GM19043 (cell line): Measurements from ENCODE around the gene LTV1.
"Not testable (repeated sequence)": the region's sequence is repeated elsewhere in the genome, so short reads cannot be mapped to it uniquely, and the experiment has no call there.

Experiments used
- ATAC-seq: cut with Tn5 transposase; IDR thresholded peaks from one replicate; pipeline ENCODE4 v1.9.1; 2021; ENCODE audit warnings: low read depth; ENCODE audit not compliant: unreplicated experiment

LTV1 gene

DNA sequence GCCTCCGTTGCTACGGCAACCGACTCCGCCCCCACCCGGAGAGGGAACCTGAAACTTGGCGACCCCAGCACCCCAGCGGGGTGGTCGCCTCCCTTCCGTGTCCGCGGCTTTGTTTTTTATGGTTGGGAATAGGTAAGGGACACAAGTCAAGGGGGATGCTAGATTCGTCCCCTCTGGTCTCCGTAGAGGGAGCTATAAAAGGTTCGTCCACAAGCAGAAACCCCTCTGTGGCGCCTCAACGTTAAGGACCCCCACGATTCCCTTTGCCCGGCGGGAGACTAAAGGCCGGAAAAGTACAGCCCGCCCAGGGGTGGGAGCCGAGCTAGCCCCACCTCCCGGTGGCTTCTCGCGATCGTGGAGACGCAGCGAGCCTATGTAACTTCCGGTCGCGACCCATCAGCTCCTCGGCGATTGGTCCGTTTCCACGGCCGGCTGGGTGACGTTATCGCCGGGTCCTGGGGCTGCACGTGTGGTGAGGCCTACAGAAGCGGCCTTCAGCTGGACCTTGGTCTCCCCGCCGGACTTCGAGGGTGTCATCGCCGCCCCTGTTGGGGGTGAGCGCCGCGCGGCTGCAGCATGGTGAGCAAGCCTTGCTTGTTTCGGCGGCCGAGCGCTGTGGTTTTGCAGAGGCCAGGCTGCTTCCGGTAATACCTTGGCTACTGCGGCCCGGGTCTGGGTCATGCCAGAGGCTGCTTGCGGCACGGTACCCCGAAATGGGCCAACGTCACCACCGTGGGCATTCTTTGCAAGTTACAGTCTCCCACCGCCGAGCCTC lies at the start of gene LTV1:
Gene LTV1, plus strand, starts transcription at position 437 of the 775 bp plus-strand sequence. Its CDS starts 140 bp downstream, at position 577.
- peak; percentile 99 for ATAC-seq

DNA sequence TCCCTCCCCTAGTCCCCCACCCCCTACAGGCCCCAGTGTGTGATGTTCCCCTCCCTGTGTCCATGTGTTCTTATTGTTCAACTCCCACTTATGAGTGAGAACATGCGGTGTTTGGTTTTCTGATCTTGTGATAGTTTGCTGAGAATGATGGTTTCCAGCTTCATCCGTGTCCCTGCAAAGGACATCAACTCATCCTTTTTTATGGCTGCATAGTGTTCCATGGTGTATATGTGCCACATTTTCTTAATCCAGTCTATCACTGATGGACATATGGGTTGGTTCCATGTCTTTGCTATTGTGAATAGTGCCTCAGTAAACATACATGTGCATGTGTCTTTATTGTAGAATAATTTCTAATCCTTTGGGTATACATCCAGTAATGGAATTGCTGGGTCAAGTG lies 46.6 kb upstream of the LTV1 start:
- not testable (repeated sequence) for ATAC-seq

GRCh38 chr6:143798487-143798886 lies 44.7 kb upstream of the LTV1 start:
- ATAC-seq, result not testable (repeated sequence)

DNA sequence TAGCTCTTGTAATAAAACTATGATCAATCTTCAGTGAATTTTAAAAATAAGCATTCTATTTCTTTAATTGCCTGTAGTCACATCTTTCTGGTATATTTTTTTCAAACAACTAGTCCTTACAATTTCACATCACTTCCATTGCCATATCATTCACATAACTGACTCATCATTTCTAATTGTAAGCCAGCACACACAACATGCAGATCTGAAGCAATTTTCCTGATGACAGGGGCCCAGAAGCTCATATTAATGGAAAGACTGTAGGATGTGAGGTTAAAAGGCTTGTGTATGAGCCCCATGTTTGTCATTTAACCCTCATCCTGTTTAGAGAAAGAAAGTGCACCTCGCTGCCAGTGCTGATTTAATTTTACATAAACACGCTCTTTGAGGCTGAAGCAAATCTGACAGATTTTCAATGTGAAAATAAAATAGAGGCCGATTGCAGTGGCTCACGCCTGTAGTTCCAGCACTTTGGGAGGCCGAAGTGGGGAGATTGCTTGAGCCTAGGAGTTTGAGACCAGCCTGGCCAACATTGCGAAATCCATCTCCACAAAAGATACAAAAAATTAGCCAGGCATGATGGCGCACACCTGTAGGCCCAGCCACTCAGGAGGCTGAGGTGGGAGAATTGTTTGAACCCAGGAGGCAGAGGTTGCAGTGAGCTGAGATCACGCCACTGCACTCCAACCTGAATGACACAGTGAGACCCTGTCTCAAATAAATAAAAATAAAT lies 40.1 kb upstream of the LTV1 start:
- no peak for ATAC-seq

DNA sequence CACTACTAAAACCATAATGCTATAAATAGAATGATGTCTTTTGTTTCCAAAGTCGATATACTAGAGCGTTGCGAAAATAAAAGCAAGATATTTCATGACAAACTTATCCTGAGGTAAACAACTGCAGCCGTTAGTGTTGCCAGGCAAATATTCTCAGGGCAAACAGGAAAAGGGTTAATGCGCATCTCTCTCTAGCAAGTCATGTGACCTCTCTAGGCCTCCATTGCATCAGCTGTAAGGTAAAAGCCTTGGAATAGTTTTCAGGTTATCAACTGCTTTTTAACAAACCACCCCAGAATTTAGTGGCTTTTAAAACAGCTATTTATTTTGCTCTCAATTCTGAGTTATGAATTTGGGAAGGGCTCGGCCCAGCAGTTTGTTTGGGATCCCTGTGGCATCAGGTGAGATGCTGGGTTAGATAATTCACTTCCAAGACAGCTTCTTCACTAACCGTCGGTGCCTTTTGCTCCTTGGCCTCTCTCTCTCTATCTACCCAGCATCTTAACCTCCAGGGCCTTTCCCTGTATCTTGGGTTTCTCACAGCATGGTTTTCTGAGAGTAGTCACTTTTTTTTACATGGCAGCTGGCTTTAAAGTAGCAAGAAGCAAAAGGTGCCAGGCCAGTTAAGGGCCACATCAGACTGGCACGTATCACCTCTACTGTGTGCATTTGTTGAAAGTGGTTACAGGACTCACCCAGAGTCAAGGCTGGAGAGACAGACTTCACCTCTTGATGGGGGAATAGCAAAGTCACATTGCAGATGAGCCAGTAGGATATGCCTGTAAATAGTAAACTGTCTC lies 39.2 kb upstream of the LTV1 start:
- no peak for ATAC-seq

DNA sequence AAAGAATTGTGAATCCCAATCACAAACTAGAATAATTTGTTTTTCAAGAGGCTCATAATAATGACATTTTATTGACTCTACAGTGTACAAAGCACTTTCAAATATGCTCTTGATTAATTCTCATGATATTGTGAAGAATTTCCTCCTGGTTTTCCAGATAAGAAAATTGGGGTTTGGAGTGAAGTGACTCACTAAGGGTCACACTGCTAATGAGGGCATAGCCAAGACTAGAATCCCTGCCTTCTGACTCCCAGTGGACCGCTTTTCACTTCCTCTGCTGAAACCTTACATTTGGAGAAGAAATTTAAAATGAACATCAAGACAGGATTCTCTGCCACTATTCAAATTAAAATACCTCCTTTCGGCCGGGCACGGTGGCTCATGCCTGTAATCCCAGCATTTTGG lies 38.3 kb upstream of the LTV1 start:
- no peak for ATAC-seq

- no peak for ATAC-seq
Observed at GRCh38 chr6:143806282-143807102, 36.6 kb upstream of the LTV1 start.

- ATAC-seq, result no peak
Observed at GRCh38 chr6:143807103-143807772, 35.9 kb upstream of the LTV1 start.

DNA sequence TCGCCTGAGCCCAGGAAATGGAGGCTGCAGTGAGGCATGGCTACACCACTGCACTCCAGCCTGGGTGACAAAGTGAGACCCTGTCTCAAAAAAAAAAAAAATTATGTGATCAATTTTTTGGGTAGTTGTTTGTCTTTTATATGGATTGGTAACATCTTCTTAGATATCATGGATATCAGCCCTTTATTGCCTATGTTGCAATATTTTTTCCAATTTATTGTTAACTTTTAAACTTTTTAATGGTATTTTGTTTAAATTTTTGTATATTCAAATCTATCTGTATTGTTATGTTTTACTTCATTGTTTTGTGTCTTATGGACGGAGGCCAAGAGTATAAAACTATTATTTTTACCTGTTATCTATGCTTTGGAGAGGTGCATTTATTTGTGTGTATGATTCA lies 32.4 kb upstream of the LTV1 start:
- ATAC-seq, result no peak

GRCh38 chr6:143811501-143812157 lies 31.5 kb upstream of the LTV1 start:
- ATAC-seq, result no peak

GRCh38 chr6:143817621-143818020 lies 25.5 kb upstream of the LTV1 start:
- ATAC-seq, result no peak

DNA sequence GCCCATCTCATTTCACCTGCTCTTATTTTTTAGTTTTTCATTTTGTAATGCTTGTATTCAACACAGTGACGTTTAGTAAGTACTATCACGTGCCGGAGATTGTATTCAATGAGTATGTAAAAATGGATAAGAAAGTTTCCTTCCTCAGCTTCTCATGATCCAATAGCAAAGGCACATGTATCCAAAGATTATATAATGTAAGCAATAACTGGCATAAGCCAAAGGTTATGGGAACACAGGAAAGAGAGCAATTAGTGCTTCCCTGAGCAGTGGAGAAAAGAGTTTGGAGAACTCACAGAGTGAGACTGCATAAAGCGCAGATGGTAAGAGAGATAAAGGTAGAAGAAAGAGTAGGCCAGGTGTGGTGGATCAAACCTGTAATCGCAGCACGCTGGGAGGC lies 21.8 kb upstream of the LTV1 start:
- no peak for ATAC-seq

- ATAC-seq, result no peak
Observed at GRCh38 chr6:143822584-143823024, 20.5 kb upstream of the LTV1 start.

- ATAC-seq, result no peak
Observed at GRCh38 chr6:143823548-143823947, 19.6 kb upstream of the LTV1 start.

GRCh38 chr6:143828572-143828971 lies 14.6 kb upstream of the LTV1 start:
- ATAC-seq, result no peak

- no peak for ATAC-seq
Observed at GRCh38 chr6:143836150-143836549, 7.0 kb upstream of the LTV1 start.

DNA sequence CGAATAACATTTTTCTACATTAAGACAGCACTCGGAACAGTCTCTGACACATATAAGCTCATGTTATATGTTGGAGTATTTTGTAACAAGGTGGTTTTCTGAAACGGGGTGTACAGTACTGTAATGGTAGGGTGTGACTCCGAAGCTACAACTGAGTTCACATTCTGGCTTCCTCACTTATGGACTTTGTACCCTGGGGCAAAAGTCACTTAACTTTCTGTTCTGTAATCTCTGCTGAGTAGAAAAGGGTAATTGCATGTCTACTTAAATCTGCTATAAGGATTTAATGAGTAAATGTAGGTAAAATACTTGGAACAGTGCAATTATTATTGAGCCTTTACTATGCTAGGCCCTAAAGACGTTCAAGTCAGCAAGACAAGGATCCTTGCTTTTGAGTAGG lies 4.7 kb upstream of the LTV1 start:
- no peak for ATAC-seq

DNA sequence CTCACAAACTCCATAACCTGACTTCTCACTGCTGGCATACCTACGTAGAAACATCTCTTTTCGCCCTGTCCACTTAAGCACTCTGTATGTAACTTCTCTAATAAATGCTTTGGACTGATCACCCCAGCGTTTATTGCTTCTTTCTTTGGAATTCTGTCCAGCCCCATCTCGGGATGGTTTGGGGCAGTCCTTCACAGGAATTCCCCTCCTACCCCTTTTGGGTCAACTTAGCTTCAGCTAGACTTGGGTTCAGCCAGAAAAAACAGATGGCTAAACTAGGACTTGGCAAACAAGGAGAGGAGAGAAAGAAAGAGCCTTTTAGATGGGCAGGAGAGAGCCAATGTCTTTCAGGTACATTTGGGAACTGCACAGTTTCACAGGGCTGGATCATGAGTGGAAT lies 3.9 kb upstream of the LTV1 start:
- no peak for ATAC-seq

DNA sequence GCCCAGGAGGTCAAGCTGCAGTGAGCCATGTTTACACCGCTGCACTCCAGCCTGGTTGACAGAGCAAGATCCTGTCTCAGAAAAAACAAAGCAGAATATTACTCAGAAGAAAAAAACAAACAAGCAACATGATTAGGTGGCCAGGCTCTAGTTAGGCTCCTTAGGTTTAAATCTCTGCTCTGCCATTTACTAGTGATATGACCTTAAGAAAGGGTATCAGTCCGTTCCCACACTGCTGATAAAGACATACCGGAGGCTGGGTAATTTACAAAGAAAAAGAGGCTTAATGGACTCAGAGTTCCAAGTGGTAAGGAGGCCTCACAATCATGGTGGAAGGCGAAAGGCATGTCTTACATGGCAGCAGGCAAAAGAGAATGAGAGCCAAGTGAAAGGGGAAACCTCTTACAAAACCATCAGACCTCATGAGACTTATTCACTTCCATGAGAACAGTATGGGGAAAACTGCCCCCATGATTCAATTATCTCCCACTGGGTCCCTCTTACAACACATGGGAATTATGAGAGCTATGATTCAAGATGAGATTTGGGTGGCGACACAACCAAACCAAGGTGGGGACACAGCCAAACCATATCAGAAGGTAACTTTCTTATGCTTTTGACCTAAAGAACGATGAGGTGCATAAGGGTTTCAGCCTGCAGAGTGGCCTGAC lies 2.4 kb upstream of the LTV1 start:
- no peak for ATAC-seq
